HG02610 (cell line): ENCODE results near the gene MST1.

Experiments
- ATAC-seq: cut with Tn5 transposase; IDR thresholded peaks from one replicate; pipeline ENCODE4 v1.9.1; 2021; ENCODE audit warnings: mild to moderate bottlenecking, moderate library complexity; ENCODE audit not compliant: unreplicated experiment

Gene MST1

DNA sequence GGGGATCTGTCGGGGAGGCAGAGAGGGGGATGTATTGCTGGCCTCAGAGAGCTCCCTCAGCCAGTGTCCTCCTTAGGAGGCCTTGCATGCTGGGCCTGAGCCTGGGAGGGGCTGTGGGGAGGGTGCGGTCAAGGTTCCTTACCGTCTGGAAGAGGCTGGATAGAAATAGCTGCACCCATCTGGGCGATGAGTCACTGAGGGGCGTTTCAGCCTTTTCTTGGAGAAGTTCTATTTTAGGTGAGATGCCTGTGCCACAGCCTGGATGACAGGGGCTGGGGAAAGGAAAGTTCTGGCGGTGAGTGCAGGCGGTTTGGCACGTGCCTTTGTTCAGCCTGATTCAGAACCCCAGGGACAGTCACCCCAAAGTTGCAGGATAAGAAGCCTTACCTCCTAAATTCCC, 50.8 kb downstream of the MST1 start:
- ATAC-seq: no peak

GRCh38 chr3:49636883-49637609, 52.2 kb downstream of the MST1 start:
- ATAC-seq: no peak

DNA sequence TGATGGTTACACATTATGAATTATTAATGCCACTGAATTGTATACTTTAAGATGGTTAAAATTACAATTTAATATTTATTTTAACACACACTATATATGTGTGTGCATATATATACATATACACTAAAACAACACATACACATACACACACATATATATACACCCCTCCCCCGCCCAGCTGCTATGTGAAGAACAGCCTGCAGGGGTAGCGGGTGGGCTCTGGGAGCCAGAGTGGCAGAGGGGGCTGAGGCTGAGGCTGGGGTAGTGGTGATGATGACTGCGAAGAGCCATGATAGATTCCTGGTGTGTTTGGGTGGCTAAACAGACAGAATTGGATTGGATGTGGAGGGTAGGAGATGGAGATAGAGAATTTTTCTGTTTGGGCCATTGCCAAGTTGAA, 54.5 kb downstream of the MST1 start:
- ATAC-seq: no peak
